Neural cell (in vitro differentiated cells): Measurements from ENCODE around the gene STON2. TPM values are rescaled to one million over a fixed set of nuclear protein-coding genes. Genes with fewer than 3 reads are reported as not detected.
A peak's percentile ranks its signal among the peaks of the same experiment; 100 is the strongest.

Source experiments
- H2AFZ ChIP-seq: fragments of 200-600, 300-800 bp; sonication (generic), shearing (Covaris generic); 2 replicates; pipeline ENCODE4 v1.6.0; 2014; ENCODE audit warnings: low read depth, mild to moderate bottlenecking, antibody characterized with exemption, low read length, moderate library complexity
- H3F3A ChIP-seq: fragments of 200-600 bp; shearing (Covaris generic); 2 replicates; pipeline ENCODE4 v1.6.1; 2016; ENCODE audit warnings: mild to moderate bottlenecking, moderate library complexity, mixed read lengths, antibody characterized with exemption, low read length; ENCODE audit not compliant: insufficient read depth, poor library complexity, severe bottlenecking
- H3K27ac ChIP-seq: fragments of 200-600, 300-800 bp; sonication (generic), shearing (Covaris generic); 2 replicates; pipeline ENCODE4 v1.5.1; 2014; ENCODE audit warnings: mild to moderate bottlenecking, low read length, moderate library complexity
- H3K27me3 ChIP-seq: fragments of 300-800, 200-600 bp; sonication (generic), shearing (Covaris generic); 2 replicates; pipeline ENCODE4 v1.6.0; 2014; ENCODE audit warnings: mild to moderate bottlenecking, low read depth, low read length, moderate library complexity; ENCODE audit not compliant: insufficient read depth
- H3K36me3 ChIP-seq: fragments of 300-800, 200-600 bp; sonication (generic), shearing (Covaris generic); 2 replicates; pipeline ENCODE4 v1.5.1; 2014; ENCODE audit warnings: mild to moderate bottlenecking, antibody characterized with exemption, low read length, moderate library complexity; ENCODE audit not compliant: insufficient read depth
- H3K4me2 ChIP-seq: fragments of 300-800, 200-600 bp; sonication (generic), shearing (Covaris generic); 2 replicates; pipeline ENCODE4 v1.6.0; 2014; ENCODE audit warnings: mild to moderate bottlenecking, low read length
- H3K4me3 ChIP-seq: fragments of 300-800, 200-600 bp; sonication (generic), shearing (Covaris generic); 2 replicates; pipeline ENCODE4 v1.5.1; 2014; ENCODE audit warnings: mild to moderate bottlenecking, low read length, moderate library complexity
- H3K79me2 ChIP-seq: fragments of 200-600 bp; shearing (Covaris generic); replicated peaks from 2 replicates; pipeline ENCODE4 v1.6.0; 2014; ENCODE audit warnings: mild to moderate bottlenecking, low read length, moderate library complexity; ENCODE audit not compliant: insufficient read depth
- H3K9ac ChIP-seq: fragments of 300-800, 200-600 bp; sonication (generic), shearing (Covaris generic); 2 replicates; pipeline ENCODE4 v1.6.1; 2016; ENCODE audit warnings: mild to moderate bottlenecking, low read length, mixed read lengths
- H3K9me2 ChIP-seq: fragments of 200-600 bp; shearing (Covaris generic); 2 replicates; pipeline ENCODE4 v1.6.1; 2016; ENCODE audit warnings: mild to moderate bottlenecking, low read length, mixed read lengths; ENCODE audit not compliant: insufficient read depth
- H3K9me3 ChIP-seq: fragments of 200-600, 300-800 bp; sonication (generic), shearing (Covaris generic); 2 replicates; pipeline ENCODE4 v1.6.1; 2016; ENCODE audit warnings: mild to moderate bottlenecking, mixed run types, low read length, moderate library complexity, mixed read lengths
- H4K20me1 ChIP-seq: fragments of 200-600 bp; shearing (Covaris generic); 2 replicates; pipeline ENCODE4 v1.6.1; 2016; ENCODE audit warnings: mild to moderate bottlenecking, mixed run types; ENCODE audit not compliant: insufficient read depth
- CTCF ChIP-seq: fragments of 450-650 bp; IDR thresholded peaks from 2 replicates; pipeline ENCODE4 v1.5.1; 2014; ENCODE audit warnings: antibody characterized with exemption, mild to moderate bottlenecking, moderate library complexity; ENCODE audit not compliant: poor library complexity, severe bottlenecking
- EP300 ChIP-seq: fragments of 450-650 bp; conservative IDR thresholded peaks from 2 replicates; pipeline ENCODE4 v1.6.1; 2014; ENCODE audit warnings: antibody characterized with exemption, mild to moderate bottlenecking, moderate library complexity; ENCODE audit not compliant: poor library complexity, severe bottlenecking
- EZH2 ChIP-seq: fragments of 200-600, 300-800 bp; shearing (Covaris generic), sonication (generic); IDR thresholded peaks from 2 replicates; pipeline ENCODE4 v1.6.1; 2014; ENCODE audit warnings: antibody characterized with exemption, low read length, borderline replicate concordance, mild to moderate bottlenecking; ENCODE audit not compliant: insufficient read depth, poor library complexity, severe bottlenecking
- MXI1 ChIP-seq: fragments of 450-650 bp; conservative IDR thresholded peaks from 2 replicates; pipeline ENCODE4 v1.6.1; 2014; ENCODE audit warnings: antibody characterized with exemption, mild to moderate bottlenecking; ENCODE audit not compliant: poor library complexity, severe bottlenecking
- POLR2AphosphoS5 ChIP-seq: IDR thresholded peaks from 2 replicates; pipeline ENCODE4 v1.6.1; 2012
- RAD21 ChIP-seq: fragments of 450-650 bp; conservative IDR thresholded peaks from 2 replicates; pipeline ENCODE4 v1.6.1; 2014; ENCODE audit warnings: antibody characterized with exemption, mild to moderate bottlenecking, moderate library complexity
- REST ChIP-seq: IDR thresholded peaks from 2 replicates; pipeline ENCODE4 v1.6.1; 2012; ENCODE audit warnings: borderline replicate concordance
- SMC3 ChIP-seq: fragments of 450-650 bp; conservative IDR thresholded peaks from 2 replicates; pipeline ENCODE4 v1.6.1; 2014; ENCODE audit warnings: antibody characterized with exemption, mild to moderate bottlenecking, moderate library complexity; ENCODE audit not compliant: poor library complexity
- TAF1 ChIP-seq: IDR thresholded peaks from 2 replicates; pipeline ENCODE4 v1.6.1; 2012; ENCODE audit warnings: low read depth
- polyA plus RNA-seq: library from polyadenylated mRNA; depleted of rRNA; stranded (reverse); fragments of >200 nt; gene quantifications from 2 replicates; pipeline ENCODE4 v1.2.3, GENCODE V29; 2014

Gene STON2
- polyA plus RNA-seq, 1 donor from 2014 or later, result 11.3 TPM

- Histone ChIP-seq H3K9me2 (no peaks in the 10 kb centered on the region), H3K36me3 (no peaks in the 10 kb centered on the region), H3K79me2 (peaks cover 8% of the 10 kb centered on the region), H3F3A (no peaks in the 10 kb centered on the region), H3K4me3 (no peak overlapping the region), H2AFZ (no peak overlapping the region), H3K9me3 (no peaks in the 10 kb centered on the region), H3K27ac (no peak overlapping the region), H3K9ac (no peak overlapping the region), H4K20me1 (no peaks in the 10 kb centered on the region), H3K4me2 (no peak overlapping the region), H3K27me3 (no peaks in the 10 kb centered on the region)
- TF ChIP-seq EZH2 (no peak), EP300 (no peak), POLR2AphosphoS5 (no peak), TAF1 (no peak), CTCF (no peak), RAD21 (no peak), REST (no peak), MXI1 (no peak), SMC3 (no peak)
Observed at GRCh38 chr14:81429028-81429427, 28.9 kb upstream of the STON2 start.

- TF ChIP-seq EZH2, result no peak
- TF ChIP-seq MXI1, result peak; percentile 22
- Histone ChIP-seq H3K9me3 (no peaks in the 10 kb centered on the region), H3K27ac (no peak overlapping the region), H3K9me2 (no peaks in the 10 kb centered on the region), H3K4me2 (no peak overlapping the region), H3K27me3 (no peaks in the 10 kb centered on the region), H4K20me1 (no peaks in the 10 kb centered on the region), H3K79me2 (peaks cover 4% of the 10 kb centered on the region), H3F3A (no peaks in the 10 kb centered on the region), H3K4me3 (no peak overlapping the region), H2AFZ (no peak overlapping the region), H3K36me3 (no peaks in the 10 kb centered on the region), H3K9ac (no peak overlapping the region)
Observed at GRCh38 chr14:81427348-81428058, 27.4 kb upstream of the STON2 start.
